Renal pelvis (tissue), 12 donors: ENCODE measurements around the gene WNK1. TPM values are rescaled to one million over a fixed set of nuclear protein-coding genes. Genes with fewer than 3 reads are reported as not detected.
"Not testable (repeated sequence)": the region's sequence is repeated elsewhere in the genome, so short reads cannot be mapped to it uniquely, and the experiment has no call there.

ENCODE experiments used
- DNase-seq: peaks from one replicate; pipeline ENCODE4 v3.0.0-alpha.2; 2013
- long read RNA-seq, 16 experiments: transcript quantifications; one replicate each; lab custom pipeline, GENCODE V29; 2026
- polyA plus RNA-seq, 3 donors: library from polyadenylated mRNA; unstranded; fragments of 120-200 nt; gene quantifications; one replicate each; pipeline ENCODE4 v1.2.1, GENCODE V29; 2013; ENCODE audit not compliant: insufficient read length in 3 of 3

The WNK1 gene
- polyA plus RNA-seq, result 100 to 1,000 TPM in 2 of 3 donors, 10 to 100 TPM in 1; 89.6 to 131 (median 128) TPM
- long read RNA-seq, donor 1, transcript WNK1-220 (1 exons, 1,401 nt), result major isoform, 5 of 6 reads
- long read RNA-seq, donor 1, partial matches to known transcripts, result 0 of 6 reads
- long read RNA-seq, donor 1, other reads (novel, unspliced or antisense), result 0 of 6 reads
- long read RNA-seq, donor 2, partial matches to known transcripts, result 24 of 30 reads
- long read RNA-seq, donor 2, other reads (novel, unspliced or antisense), result 0 of 30 reads
- long read RNA-seq, donor 3, partial matches to known transcripts, result 6 of 9 reads
- long read RNA-seq, donor 3, other reads (novel, unspliced or antisense), result 0 of 9 reads
- long read RNA-seq, donor 4, partial matches to known transcripts, result 0 of 5 reads
- long read RNA-seq, donor 4, other reads (novel, unspliced or antisense), result 0 of 5 reads
- long read RNA-seq, donor 5, partial matches to known transcripts, result 26 of 26 reads
- long read RNA-seq, donor 5, other reads (novel, unspliced or antisense), result 0 of 26 reads
- long read RNA-seq, donor 6, transcript WNK1-220 (1 exons, 1,401 nt), result major isoform, 5 of 16 reads
- long read RNA-seq, donor 6, partial matches to known transcripts, result 8 of 16 reads
- long read RNA-seq, donor 6, other reads (novel, unspliced or antisense), result 0 of 16 reads
- long read RNA-seq, donor 7, transcript WNK1-212 (2 exons, 874 nt), result major isoform, 5 of 80 reads
- long read RNA-seq, donor 7, partial matches to known transcripts, result 71 of 80 reads
- long read RNA-seq, donor 7, other reads (novel, unspliced or antisense), result 0 of 80 reads
- long read RNA-seq, donor 8, partial matches to known transcripts, result 33 of 39 reads
- long read RNA-seq, donor 8, other reads (novel, unspliced or antisense), result 0 of 39 reads
- long read RNA-seq, donor 9, partial matches to known transcripts, result 37 of 42 reads
- long read RNA-seq, donor 9, other reads (novel, unspliced or antisense), result 0 of 42 reads
- long read RNA-seq, donor 10, partial matches to known transcripts, result 38 of 49 reads
- long read RNA-seq, donor 10, other reads (novel, unspliced or antisense), result 0 of 49 reads
- long read RNA-seq, donor 11, partial matches to known transcripts, result 111 of 113 reads
- long read RNA-seq, donor 11, other reads (novel, unspliced or antisense), result 0 of 113 reads
- long read RNA-seq, donor 12, partial matches to known transcripts, result 34 of 37 reads
- long read RNA-seq, donor 12, other reads (novel, unspliced or antisense), result 0 of 37 reads
- long read RNA-seq, donor 13, partial matches to known transcripts, result 13 of 24 reads
- long read RNA-seq, donor 13, other reads (novel, unspliced or antisense), result 0 of 24 reads
- long read RNA-seq, donor 14, result 0 reads
- long read RNA-seq, donor 15, partial matches to known transcripts, result 29 of 34 reads
- long read RNA-seq, donor 15, other reads (novel, unspliced or antisense), result 0 of 34 reads
- long read RNA-seq, donor 16, transcript WNK1-212 (2 exons, 874 nt), result major isoform, 5 of 29 reads
- long read RNA-seq, donor 16, partial matches to known transcripts, result 21 of 29 reads
- long read RNA-seq, donor 16, other reads (novel, unspliced or antisense), result 0 of 29 reads

GRCh38 chr12:751999-752694 is at the start of gene WNK1:
Gene WNK1, plus strand, starts transcription at chr12:752579. Its CDS starts 987 bp downstream, at chr12:753566.
- DNase-seq, result peak; percentile 99

- DNase-seq, result no peak
Measured at GRCh38 chr12:704516-705242, 47.7 kb upstream of the WNK1 start.

DNA sequence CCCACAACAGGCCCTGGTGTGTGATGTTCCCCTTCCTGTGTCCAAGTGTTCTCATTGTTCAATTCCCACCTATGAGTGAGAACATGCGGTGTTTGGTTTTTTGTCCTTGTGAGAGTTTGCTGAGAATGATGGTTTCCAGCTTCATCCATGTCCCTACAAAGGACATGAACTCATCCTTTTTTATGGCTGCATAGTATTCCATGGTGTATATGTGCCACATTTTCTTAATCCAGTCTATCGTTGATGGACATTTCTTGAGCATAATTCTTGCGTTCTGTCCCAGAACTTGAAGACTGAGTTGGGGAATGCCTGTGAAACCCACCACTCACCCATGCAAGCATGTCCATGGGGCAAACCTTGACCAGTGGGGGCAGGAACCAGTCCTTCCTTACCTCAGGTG is 44.3 kb upstream of the WNK1 start:
- DNase-seq, result not testable (repeated sequence)

- DNase-seq, result peak; percentile 21
Measured at GRCh38 chr12:709455-710020, 42.8 kb upstream of the WNK1 start.

DNA sequence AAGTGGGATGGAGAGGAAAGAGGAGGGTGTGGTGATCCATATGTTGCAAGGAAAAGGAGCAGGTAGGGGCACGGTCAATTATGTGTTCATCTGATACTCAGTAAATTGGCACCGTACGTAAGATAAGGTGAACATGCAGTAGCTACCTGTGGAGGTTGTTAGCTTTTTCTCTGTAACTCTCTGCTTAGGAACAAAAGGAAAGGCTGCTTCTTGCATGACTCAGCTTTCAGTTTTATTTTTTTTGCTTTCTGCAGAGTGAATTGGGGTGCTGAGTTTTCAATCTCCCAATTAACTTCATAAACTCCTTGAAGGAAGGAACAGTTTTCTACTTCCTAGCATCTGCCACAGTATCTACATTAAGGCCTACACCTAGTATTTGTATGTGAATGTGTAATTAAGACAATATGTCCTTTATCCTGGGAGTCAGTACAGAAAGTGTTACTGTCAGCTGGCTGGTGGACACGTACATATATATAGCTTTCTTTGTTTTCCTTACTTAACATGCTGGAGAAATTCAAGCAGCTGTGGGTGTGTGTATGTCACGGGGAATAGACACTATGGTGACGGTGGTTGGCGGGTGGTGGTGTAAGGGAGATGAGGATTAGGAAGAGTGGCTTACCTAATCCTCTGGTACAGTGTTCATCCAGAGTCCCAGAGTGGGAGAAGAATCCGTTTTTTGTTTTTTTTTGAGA is 40.1 kb upstream of the WNK1 start:
- DNase-seq, result no peak

DNA sequence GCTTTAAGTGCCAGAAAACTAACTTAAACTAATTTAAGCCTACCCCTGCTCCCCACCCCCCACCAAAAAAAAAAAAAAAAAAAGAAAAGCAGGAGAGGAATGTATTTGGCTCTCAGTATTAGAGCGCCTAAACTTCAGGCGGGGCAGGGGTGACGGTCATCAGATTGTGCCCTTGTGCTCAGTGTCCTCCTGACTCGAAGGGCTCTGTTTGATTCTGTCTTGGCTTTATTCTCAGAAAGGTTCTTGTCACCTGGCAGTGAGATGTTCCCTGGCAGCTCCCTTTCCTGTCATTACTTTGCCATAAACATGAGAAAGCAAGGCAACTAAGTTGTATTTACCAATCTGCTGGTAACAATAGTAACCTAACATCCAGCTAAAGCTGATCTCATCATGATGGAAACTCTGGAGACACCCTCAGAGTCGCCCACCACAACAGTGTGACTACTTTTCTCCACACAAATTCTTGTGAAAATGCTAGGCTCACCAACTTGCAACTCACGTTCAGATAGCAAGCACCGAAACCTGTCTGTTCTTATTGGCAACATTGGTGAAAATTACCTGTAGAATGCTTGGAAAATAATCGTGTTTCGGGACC is 39.0 kb upstream of the WNK1 start:
- DNase-seq, result no peak

DNA sequence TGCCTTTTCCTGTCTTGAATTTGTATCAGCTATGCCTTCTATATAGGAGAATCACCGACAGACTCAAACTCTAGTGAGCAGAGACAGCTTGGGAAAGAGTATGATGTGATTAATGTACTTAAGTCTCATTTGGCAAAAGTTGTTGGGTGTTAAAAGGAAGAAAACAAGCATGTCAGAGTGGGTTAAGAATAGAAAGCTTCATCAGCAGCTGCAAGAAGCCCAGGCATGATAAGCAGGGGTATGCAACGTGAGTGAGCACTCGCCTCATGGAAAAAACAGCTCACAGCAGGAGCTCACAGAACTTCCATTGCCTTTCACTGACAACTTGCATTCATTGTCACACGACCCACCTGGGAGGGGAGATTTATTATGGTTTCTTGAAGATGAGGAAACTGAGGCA is 35.9 kb upstream of the WNK1 start:
- no peak for DNase-seq

DNA sequence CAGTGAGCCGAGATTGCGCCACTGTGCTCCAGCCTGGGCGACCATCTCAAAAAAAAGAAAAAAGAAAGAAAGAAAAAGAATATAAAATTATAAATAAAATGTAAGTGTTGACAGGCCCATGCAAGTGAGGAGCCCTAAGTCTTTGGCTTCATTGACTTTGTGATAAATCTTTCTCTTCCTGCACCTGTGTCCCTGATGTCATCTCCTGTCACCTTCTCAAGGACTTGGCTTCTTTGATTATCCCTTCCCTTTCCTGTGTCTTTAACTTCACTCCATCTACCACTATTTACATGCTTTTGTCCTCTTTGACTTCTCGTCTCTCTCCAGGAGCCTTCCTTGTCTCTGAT is 33.6 kb upstream of the WNK1 start:
- no peak for DNase-seq

GRCh38 chr12:720231-720941 is 32.0 kb upstream of the WNK1 start:
- DNase-seq, result no peak

DNA sequence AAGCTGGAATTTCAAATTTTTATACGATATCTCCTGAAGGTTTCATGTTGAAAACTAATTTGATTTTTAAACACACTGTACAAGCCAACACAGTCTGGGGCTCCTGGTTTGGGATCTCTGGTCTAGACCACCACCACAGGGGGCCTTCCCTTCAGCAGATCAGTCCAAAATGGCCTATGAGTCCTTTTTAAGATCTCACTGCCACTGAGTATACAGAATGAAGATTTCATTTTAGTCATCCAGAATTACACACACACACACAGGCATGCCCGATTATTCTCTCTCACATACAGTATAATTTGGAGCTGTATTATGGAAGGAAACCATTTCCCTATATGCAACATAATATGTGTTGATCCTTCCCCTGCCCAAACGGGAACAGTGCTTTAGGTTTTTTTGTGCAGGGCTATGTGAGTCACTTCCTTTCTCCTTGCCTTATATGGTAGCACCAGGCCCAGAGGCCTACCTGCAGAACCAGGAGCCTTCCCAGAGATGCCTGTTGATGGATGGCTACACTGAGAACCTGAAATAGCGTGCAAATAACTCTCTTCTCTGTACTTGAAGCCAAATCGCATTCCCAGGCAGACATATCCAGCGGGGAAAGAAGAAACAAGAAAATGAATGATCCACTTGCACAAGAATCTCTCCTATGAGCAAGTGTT is 28.1 kb upstream of the WNK1 start:
- no peak for DNase-seq

- DNase-seq, result no peak
Measured at GRCh38 chr12:725076-725475, 27.3 kb upstream of the WNK1 start.

- DNase-seq, result no peak
Measured at GRCh38 chr12:726281-727140, 25.9 kb upstream of the WNK1 start.

GRCh38 chr12:727321-727720 is 25.1 kb upstream of the WNK1 start:
- DNase-seq, result no peak

DNA sequence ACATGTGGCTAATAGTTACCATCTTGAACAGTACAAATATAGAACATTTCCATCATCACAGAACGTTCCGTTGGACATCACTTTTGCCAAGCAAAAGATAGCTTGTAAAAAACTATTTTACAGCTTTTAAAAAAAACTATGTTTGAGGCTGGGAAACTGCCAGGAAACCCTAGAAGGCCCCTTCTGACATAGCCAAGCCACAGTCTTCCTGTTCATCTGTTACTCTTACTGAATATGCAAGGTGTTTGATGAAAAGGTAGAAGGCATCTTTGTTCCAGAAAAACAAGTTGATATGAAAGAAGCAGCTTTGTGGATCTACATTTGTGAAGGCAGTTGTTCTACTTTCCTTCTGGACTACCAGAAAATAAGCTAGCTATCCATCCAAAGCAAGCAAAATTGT is 23.6 kb upstream of the WNK1 start:
- DNase-seq, result no peak

DNA sequence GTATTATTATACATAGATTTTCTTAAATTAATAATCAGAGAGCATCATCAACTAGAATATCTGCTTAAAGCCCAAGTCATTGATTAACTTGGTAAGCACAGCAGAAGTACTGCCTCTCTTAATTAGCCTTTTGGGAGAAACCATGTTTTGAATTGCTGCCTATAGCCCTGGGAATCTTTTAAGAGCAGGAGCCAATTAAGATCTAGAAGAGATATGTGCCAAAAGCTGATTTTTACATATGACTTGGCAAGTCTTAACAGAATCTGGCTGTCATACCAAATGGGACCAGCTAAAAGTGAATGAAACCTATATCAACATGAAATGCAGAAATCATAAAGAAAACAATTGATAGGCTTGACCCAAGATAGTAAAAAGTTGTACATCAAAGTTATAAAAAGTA is 23.2 kb upstream of the WNK1 start:
- no peak for DNase-seq

DNA sequence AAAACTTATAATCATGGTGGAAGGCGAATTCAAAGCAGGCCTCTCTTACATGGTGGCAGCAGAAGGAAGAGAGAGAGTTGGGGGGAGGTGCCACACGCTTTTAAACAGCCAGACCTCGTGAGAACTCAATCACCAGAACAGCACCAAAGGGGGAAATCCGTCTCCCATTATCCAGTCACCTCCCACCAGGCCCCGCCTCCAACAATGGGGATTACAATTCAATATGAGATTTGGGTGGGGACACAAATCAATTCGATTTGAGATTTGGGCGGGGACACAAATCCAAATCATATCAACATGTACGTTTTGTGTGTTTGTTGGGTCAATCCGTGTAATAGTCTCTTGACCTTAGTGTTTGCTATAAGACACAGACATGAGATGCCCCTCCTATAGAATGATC is 21.8 kb upstream of the WNK1 start:
- DNase-seq, result no peak
